ENCODE measurements around the gene RNF141.

The RNF141 gene

GRCh38 chr11:10499874-10500601 lies 40.9 kb downstream of the RNF141 start:
- no peak for DNase-seq (ENCODE audit: low read depth in 1 of 2, low spot score in 1 of 2)

GRCh38 chr11:10499452-10499851 lies 41.5 kb downstream of the RNF141 start:
- no peak for DNase-seq (ENCODE audit: low read depth in 1 of 2, low spot score in 1 of 2)

GRCh38 chr11:10498426-10499250 lies 42.3 kb downstream of the RNF141 start:
- DNase-seq (ENCODE audit: low read depth in 1 of 2, low spot score in 1 of 2) = no peak

GRCh38 chr11:10498022-10498400 lies 43.0 kb downstream of the RNF141 start:
- no peak for DNase-seq (ENCODE audit: low read depth in 1 of 2, low spot score in 1 of 2)

GRCh38 chr11:10497371-10498021 lies 43.5 kb downstream of the RNF141 start:
- DNase-seq (ENCODE audit: low read depth in 1 of 2, low spot score in 1 of 2) = no peak

GRCh38 chr11:10496296-10496936 lies 44.6 kb downstream of the RNF141 start:
- DNase-seq (ENCODE audit: low read depth in 1 of 2, low spot score in 1 of 2) = no peak

GRCh38 chr11:10495464-10495786 lies 45.6 kb downstream of the RNF141 start:
- DNase-seq (ENCODE audit: low read depth in 1 of 2, low spot score in 1 of 2) = no peak

- DNase-seq (ENCODE audit: low read depth in 1 of 2, low spot score in 1 of 2) = no peak
These were observed 46.1 kb downstream of the RNF141 start for GRCh38 chr11:10494636-10495463.

GRCh38 chr11:10493041-10493663 lies 47.8 kb downstream of the RNF141 start:
- DNase-seq (ENCODE audit: low read depth in 1 of 2, low spot score in 1 of 2) = no peak

GRCh38 chr11:10492084-10492483 lies 48.9 kb downstream of the RNF141 start:
- DNase-seq (ENCODE audit: low read depth in 1 of 2, low spot score in 1 of 2) = no peak

- DNase-seq (ENCODE audit: low read depth in 1 of 2, low spot score in 1 of 2) = no peak
These were observed 50.4 kb downstream of the RNF141 start for GRCh38 chr11:10490398-10491241.

- no peak for DNase-seq (ENCODE audit: low read depth in 1 of 2, low spot score in 1 of 2)
These were observed 51.0 kb downstream of the RNF141 start for GRCh38 chr11:10490032-10490397.

- DNase-seq (ENCODE audit: low read depth in 1 of 2, low spot score in 1 of 2) = no peak
These were observed 51.9 kb downstream of the RNF141 start for GRCh38 chr11:10488934-10489691.

- no peak for DNase-seq (ENCODE audit: low read depth in 1 of 2, low spot score in 1 of 2)
These were observed 52.7 kb downstream of the RNF141 start for GRCh38 chr11:10488121-10488933.

GRCh38 chr11:10487002-10487647 lies 53.9 kb downstream of the RNF141 start:
- no peak for DNase-seq (ENCODE audit: low read depth in 1 of 2, low spot score in 1 of 2)

- DNase-seq (ENCODE audit: low read depth in 1 of 2, low spot score in 1 of 2) = no peak
These were observed 54.7 kb downstream of the RNF141 start for GRCh38 chr11:10486161-10486840.

GRCh38 chr11:10485646-10486045 lies 55.3 kb downstream of the RNF141 start:
- DNase-seq (ENCODE audit: low read depth in 1 of 2, low spot score in 1 of 2) = no peak

Data from stimulated activated CD4-positive, alpha-beta T cell treated with anti-CD3 and anti-CD28 coated beads, Interleukin-15, amount 100 ng/mL, for 1 hour (primary cell).